H1 (cell line): ENCODE results near the gene SLC8B1. TPM values are rescaled to one million over a fixed set of nuclear protein-coding genes. Genes with fewer than 3 reads are reported as not detected.

Experiments used
- CBX5 ChIP-seq: fragments of 300-800, 300-1000 bp; sonication (generic); IDR thresholded peaks from 2 replicates; pipeline ENCODE4 v1.7.1; 2016; ENCODE audit warnings: antibody characterized with exemption, low read length, low read depth
- CHD2 ChIP-seq: IDR thresholded peaks from 2 replicates; pipeline ENCODE4 v1.6.1; 2012; ENCODE audit warnings: low read length, improper control_type of control experiment
- CTBP2 ChIP-seq: IDR thresholded peaks from 2 replicates; pipeline ENCODE4 v1.7.0; 2011; ENCODE audit warnings: borderline replicate concordance, mild to moderate bottlenecking, moderate library complexity, mixed read lengths, low read length; ENCODE audit not compliant: insufficient read depth, insufficient read length
- SIN3A ChIP-seq, 2 experiments: IDR thresholded peaks in 1 of 2; conservative IDR thresholded peaks in 1 of 2; 2 replicates each; pipeline ENCODE4 v1.6.1; 2011 to 2012; ENCODE audit warnings: low read length in 2 of 2, improper control_type of control experiment in 1 of 2, low read depth in 1 of 2, mild to moderate bottlenecking in 1 of 2
- SIX5 ChIP-seq: IDR thresholded peaks from 2 replicates; pipeline ENCODE4 v1.6.1; 2011; ENCODE audit warnings: mild to moderate bottlenecking, low read depth, low read length
- SP4 ChIP-seq: IDR thresholded peaks from 2 replicates; pipeline ENCODE4 v1.6.1; 2012; ENCODE audit warnings: low read length, inconsistent platforms
- TEAD4 ChIP-seq: IDR thresholded peaks from 2 replicates; pipeline ENCODE4 v1.6.1; 2012; ENCODE audit warnings: low read depth, low read length, inconsistent platforms, mixed read lengths
- polyA plus RNA-seq, 7 experiments: library from polyadenylated mRNA; depleted of rRNA in 3 of 7; stranded (reverse) in 5 of 7; unstranded in 2 of 7; fragments of >200 nt in 5 of 7; fragments of 200-250 nt in 2 of 7; gene quantifications; 1 replicate in 5 of 7; 2 replicates in 1 of 7; 4 replicates in 1 of 7; pipeline versions ENCODE4 v1.2.1 to v1.2.3, GENCODE V29; 2011 to 2013; ENCODE audit warnings: missing spikeins in 2 of 7, mixed read lengths in 2 of 7
- total RNA-seq: library from RNA; stranded (reverse); fragmentation: NEBNext Ultra II Directional; extraction: Animal tissue kit (Norgen Biotek cat#: 25700); gene quantifications from 2 replicates; pipeline ENCODE4 v1.2.1, GENCODE V29; 2021

The SLC8B1 gene
- total and polyA plus RNA-seq, 2 of the 8 experiments (the other 6 are each of a cell fraction or from before 2014, with no cell fraction given) = 11.2 to 19.1 TPM

GRCh38 chr12:113369391-113369985 lies 34.6 kb upstream of the SLC8B1 start (continued):
- TF ChIP-seq CTBP2 (no peak), SIX5 (no peak), TEAD4 (no peak), SP4 (no peak), SIN3A (conservative IDR thresholded peaks at IDR 0.05 in 1 of 2, IDR thresholded peaks at IDR 0.05 in 1 of 2; ENCODE audit: low read depth in 1 of 2, low read length in 2 of 2) (no peak), CBX5 (no peak), CHD2 (no peak)
